AG09309 (cell line): ENCODE measurements around the gene FGFRL1.

Experiments used
- DNase-seq: peaks from one replicate; pipeline ENCODE4 v3.0.0-alpha.2; 2010; ENCODE audit warnings: low read depth
- H3K4me3 ChIP-seq: 2 replicates; pipeline ENCODE4 v1.5.1; 2011; ENCODE audit warnings: mild to moderate bottlenecking, low read depth, low read length, moderate library complexity; ENCODE audit not compliant: control insufficient read depth
- TF ChIP-seq, protein P1 (sequence below): IDR thresholded peaks from 2 replicates; pipeline ENCODE4 v1.5.1; 2011; ENCODE audit warnings: mild to moderate bottlenecking, low read depth, low read length, inconsistent platforms; ENCODE audit not compliant: insufficient read depth, control insufficient read depth; ENCODE audit errors: missing control alignments

Gene FGFRL1

DNA sequence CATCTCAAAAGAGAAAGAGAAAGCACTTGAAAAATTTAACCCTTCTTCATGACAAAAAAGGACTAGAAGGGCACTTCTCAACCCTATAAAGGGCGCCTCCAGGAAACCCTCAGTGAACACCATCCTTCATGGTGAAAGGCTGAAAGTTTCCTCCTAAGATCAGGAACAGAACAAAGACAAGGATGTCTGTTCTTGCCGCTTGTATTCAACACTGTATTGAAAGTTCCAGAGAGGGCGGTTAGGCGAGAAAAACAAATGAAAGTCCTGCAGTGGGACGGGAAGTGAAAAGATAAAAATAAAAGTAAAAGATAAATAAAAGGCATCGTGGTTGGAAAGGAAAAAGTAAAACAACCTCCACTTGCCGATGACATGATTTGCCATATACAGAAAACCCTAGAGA, 51.0 kb downstream of the FGFRL1 start:
- no peak overlapping the region for H3K4me3 ChIP-seq
- no peak for DNase-seq
- TF ChIP-seq, protein P1, sequence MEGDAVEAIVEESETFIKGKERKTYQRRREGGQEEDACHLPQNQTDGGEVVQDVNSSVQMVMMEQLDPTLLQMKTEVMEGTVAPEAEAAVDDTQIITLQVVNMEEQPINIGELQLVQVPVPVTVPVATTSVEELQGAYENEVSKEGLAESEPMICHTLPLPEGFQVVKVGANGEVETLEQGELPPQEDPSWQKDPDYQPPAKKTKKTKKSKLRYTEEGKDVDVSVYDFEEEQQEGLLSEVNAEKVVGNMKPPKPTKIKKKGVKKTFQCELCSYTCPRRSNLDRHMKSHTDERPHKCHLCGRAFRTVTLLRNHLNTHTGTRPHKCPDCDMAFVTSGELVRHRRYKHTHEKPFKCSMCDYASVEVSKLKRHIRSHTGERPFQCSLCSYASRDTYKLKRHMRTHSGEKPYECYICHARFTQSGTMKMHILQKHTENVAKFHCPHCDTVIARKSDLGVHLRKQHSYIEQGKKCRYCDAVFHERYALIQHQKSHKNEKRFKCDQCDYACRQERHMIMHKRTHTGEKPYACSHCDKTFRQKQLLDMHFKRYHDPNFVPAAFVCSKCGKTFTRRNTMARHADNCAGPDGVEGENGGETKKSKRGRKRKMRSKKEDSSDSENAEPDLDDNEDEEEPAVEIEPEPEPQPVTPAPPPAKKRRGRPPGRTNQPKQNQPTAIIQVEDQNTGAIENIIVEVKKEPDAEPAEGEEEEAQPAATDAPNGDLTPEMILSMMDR = no peak

DNA sequence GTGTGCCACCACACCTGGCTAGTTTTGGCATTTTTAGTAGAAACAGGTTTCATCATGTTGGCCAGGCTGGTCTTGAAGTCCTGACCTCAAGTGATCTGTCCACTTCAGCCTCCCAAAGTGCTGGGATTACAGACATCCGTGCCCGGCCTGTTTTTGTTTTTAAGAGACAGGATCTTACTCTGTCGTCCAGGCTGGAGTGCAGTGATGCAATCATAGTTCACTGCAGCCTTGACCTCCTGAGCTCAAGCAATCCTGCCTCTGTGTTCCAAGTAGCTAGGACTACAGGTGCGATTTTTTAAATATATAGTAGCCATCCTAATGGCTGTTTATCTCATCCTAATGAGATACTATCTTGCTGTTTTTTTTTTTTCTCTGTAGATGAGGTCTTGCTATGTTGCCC, 54.3 kb downstream of the FGFRL1 start:
- DNase-seq = no peak
- H3K4me3 ChIP-seq = no peak overlapping the region
- TF ChIP-seq, protein P1 = no peak

DNA sequence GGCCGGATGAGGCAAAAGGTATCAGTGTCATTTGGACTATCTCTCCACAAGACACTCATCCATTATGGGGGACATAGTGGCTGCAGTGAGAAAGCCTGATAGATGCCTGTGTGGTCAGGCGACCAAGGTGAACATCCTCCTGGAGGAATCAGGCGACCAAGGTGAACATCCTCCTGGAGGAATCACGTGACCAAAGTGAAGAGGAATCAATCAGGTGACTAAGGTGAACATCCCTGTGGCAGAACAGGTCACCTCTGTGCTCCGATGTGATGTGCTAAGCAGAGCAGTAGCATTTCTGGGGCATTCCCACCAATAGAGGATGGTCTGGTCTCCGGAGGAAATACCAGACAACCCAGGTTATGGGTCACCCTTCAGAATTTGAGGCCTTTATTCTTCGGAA, 58.0 kb downstream of the FGFRL1 start:
- no peak for DNase-seq
- no peak overlapping the region for H3K4me3 ChIP-seq
- TF ChIP-seq, protein P1 = no peak

DNA sequence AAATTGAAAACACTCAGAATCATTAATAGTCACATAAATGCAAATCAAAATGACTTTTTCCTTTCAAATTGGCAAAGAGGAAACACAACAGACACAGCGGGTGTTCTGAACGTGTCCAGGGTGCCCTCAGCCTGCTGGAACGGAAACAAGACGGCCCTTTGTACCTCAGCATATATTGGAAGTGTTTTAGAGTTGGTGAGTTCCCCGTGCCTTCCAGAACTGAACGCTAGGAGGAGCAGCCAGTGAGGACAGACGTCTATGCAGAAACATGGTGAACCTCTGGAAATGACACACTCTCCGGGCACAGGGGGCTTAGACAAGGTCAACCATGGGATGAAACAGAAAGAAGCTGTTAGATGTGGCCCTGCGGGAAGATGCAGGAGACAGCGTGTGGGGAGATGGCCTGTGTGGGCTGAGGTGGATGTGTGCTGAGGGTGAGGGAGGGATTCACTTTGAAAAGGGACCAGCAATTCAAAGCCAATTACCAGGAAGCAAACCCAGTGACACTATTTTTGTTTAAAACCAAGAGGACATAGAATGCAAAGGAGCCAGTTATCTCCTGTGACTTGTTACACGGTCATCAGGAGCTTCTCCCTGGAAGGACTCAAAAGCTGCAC, 61.5 kb downstream of the FGFRL1 start:
- DNase-seq = peak; percentile 11
- no peak overlapping the region for H3K4me3 ChIP-seq
- TF ChIP-seq, protein P1 = peak; percentile 89

DNA sequence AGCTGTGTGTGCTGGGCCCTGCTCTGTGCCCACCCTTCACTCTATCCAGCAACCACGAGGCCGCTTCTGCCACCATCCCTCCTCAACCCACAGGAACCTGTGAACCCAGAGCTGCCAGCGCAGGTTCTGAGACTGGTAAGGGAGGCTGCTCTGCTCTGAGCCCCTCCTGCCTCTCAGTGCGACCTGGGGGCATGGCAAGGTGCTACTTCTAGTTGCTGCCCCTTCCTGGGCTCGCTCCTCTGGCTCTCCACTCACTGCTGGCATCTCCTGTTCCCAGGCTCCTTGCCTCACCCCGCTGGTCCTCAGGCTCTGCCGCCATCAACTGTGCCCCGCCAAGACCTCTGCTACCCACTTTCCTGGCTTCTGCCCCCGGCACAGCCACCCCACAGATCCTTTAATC, 62.7 kb downstream of the FGFRL1 start:
- DNase-seq = no peak
- TF ChIP-seq, protein P1 = no peak
- no peak overlapping the region for H3K4me3 ChIP-seq

DNA sequence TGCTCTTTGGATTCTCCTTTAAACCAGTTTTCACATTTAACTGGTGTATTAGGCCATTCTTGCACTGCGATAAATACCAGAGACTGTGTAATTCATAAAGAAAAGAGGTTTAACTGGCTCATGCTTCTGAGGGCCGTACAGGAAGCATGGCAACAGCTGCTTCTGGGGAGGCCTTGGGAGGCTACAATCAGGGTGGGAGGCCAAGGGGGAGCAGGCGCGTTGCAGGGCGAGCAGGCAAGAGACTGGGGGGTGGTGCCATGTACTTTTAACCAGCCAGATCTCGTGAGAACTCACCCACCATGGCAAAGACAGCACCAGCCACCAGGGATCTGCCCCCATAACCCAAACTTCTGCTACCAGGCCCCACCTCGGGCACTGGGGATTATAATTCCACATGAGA, 63.8 kb downstream of the FGFRL1 start:
- TF ChIP-seq, protein P1 = no peak
- DNase-seq = no peak
- H3K4me3 ChIP-seq = no peak overlapping the region
